Mucosa of descending colon (tissue), 3 donors: ENCODE measurements around the gene RHOT1. TPM values are rescaled to one million over a fixed set of nuclear protein-coding genes. Genes with fewer than 3 reads are reported as not detected.

Experiments used
- ATAC-seq: fragments of 200-7000 bp; cut with Tn5 transposase; one replicate; pipeline ENCODE4 v1.9.1; 2020; ENCODE audit warnings: mild to moderate bottlenecking, moderate library complexity
- DNase-seq, 3 donors: peaks; one replicate each; pipeline ENCODE4 v3.0.0-alpha.2; 2020
- H3K36me3 ChIP-seq: fragments of 200-600 bp; one replicate; pipeline ENCODE4 v1.8.0; 2021; ENCODE audit warnings: low read depth, mild to moderate bottlenecking
- H3K4me1 ChIP-seq: fragments of 200-600 bp; one replicate; pipeline ENCODE4 v1.8.0; 2021; ENCODE audit warnings: low read depth, mild to moderate bottlenecking
- H3K4me3 ChIP-seq: fragments of 200-600 bp; one replicate; pipeline ENCODE4 v1.8.0; 2021; ENCODE audit warnings: mild to moderate bottlenecking
- H3K9me3 ChIP-seq: fragments of 200-600 bp; one replicate; pipeline ENCODE4 v1.8.0; 2021; ENCODE audit warnings: mild to moderate bottlenecking
- CTCF ChIP-seq: fragments of 200-600 bp; IDR thresholded peaks from one replicate; pipeline ENCODE4 v1.8.0; 2022; ENCODE audit warnings: antibody characterized with exemption, mild to moderate bottlenecking
- intact Hi-C, 2 donors: fragments of 100-400 bp; cut with DNase I in 1 of 2; cut with micrococcal nuclease in 1 of 2; formaldehyde crosslinking; loops; one replicate each; pipeline versions ENCODE4 v1.11.0 to v1.11.1; 2022; cut with DNase I, micrococcal nuclease
- total RNA-seq, 3 donors: library from RNA; stranded (reverse); fragmentation: NEBNext Ultra II Directional in 2 of 3; extraction: Animal tissue kit (Norgen Biotek cat#: 25700) in 2 of 3; gene quantifications; one replicate each; pipeline versions ENCODE4 v1.2.1 to v1.2.4, GENCODE V29; 2021 to 2023
- donor health status: DM: no; HTN: no; CAD: no; lungs with moderate emphysema.
- donor health status: DM: no; HTN: no; CAD: no.
- donor health status: DM: no; HTN: yes; CAD: no.

RHOT1 gene
- total RNA-seq, 3 donors from 2014 or later = 21.2 to 48.6 (median 21.4) TPM

GRCh38 chr17:32191306-32191705 lies 49.0 kb downstream of the RHOT1 start:
- TF ChIP-seq CTCF = no peak
- intact Hi-C loops = no loop called here
- DNase-seq (no peak), ATAC-seq (no peak)
- Histone ChIP-seq H3K4me3 (no peak overlapping the region), H3K4me1 (no peaks in the 10 kb centered on the region), H3K9me3 (no peaks in the 10 kb centered on the region), H3K36me3 (no peaks in the 10 kb centered on the region)

GRCh38 chr17:32192379-32192778 lies 50.1 kb downstream of the RHOT1 start:
- intact Hi-C loops = no loop called here
- no peak overlapping the region for H3K4me3 ChIP-seq
- no peak for TF ChIP-seq CTCF
- H3K4me1 ChIP-seq = no peaks in the 10 kb centered on the region
- H3K36me3 ChIP-seq = no peaks in the 10 kb centered on the region
- H3K9me3 ChIP-seq = no peaks in the 10 kb centered on the region
- DNase-seq = no peak
- no peak for ATAC-seq

- no peak for TF ChIP-seq CTCF
- Histone ChIP-seq H3K4me1 (no peaks in the 10 kb centered on the region), H3K36me3 (no peaks in the 10 kb centered on the region), H3K9me3 (no peaks in the 10 kb centered on the region), H3K4me3 (no peak overlapping the region)
- DNase-seq (no peak), ATAC-seq (no peak)
- intact Hi-C loops = no loop called here
These were observed 55.7 kb downstream of the RHOT1 start for GRCh38 chr17:32197987-32198386.

GRCh38 chr17:32206861-32207260 lies 64.6 kb downstream of the RHOT1 start:
- intact Hi-C loops = no loop called here
- H3K9me3 ChIP-seq = no peaks in the 10 kb centered on the region
- H3K4me1 ChIP-seq = no peaks in the 10 kb centered on the region
- H3K4me3 ChIP-seq = no peak overlapping the region
- H3K36me3 ChIP-seq = no peaks in the 10 kb centered on the region
- DNase-seq (no peak), ATAC-seq (no peak)
- TF ChIP-seq CTCF = no peak

GRCh38 chr17:32208436-32208835 lies 66.1 kb downstream of the RHOT1 start:
- DNase-seq (no peak), ATAC-seq (no peak)
- Histone ChIP-seq H3K36me3 (no peaks in the 10 kb centered on the region), H3K4me1 (no peaks in the 10 kb centered on the region), H3K9me3 (no peaks in the 10 kb centered on the region), H3K4me3 (no peak overlapping the region)
- intact Hi-C loops = no loop called here
- TF ChIP-seq CTCF = no peak

- Histone ChIP-seq H3K4me1 (no peaks in the 10 kb centered on the region), H3K4me3 (no peak overlapping the region), H3K36me3 (no peaks in the 10 kb centered on the region), H3K9me3 (no peaks in the 10 kb centered on the region)
- intact Hi-C loops = no loop called here
- ATAC-seq = no peak
- no peak for TF ChIP-seq CTCF
- DNase-seq = no peak
These were observed 67.3 kb downstream of the RHOT1 start for GRCh38 chr17:32209608-32210007.
